Left renal pelvis (tissue), 4 donors: ENCODE measurements around the gene IFRD2. TPM values are rescaled to one million over a fixed set of nuclear protein-coding genes. Genes with fewer than 3 reads are reported as not detected.
A peak's percentile ranks its signal among the peaks of the same experiment; 100 is the strongest.
"Not testable (repeated sequence)": the region's sequence is repeated elsewhere in the genome, so short reads cannot be mapped to it uniquely, and the experiment has no call there.

Experiments
- DNase-seq, 4 donors: peaks; one replicate each; pipeline ENCODE4 v3.0.0-alpha.2; 2013; ENCODE audit warnings: low read depth in 4 of 4, low spot score in 3 of 4
- polyA plus RNA-seq, 4 donors: library from polyadenylated mRNA; unstranded; fragments of 120-200 nt; gene quantifications; one replicate each; pipeline ENCODE4 v1.2.1, GENCODE V29; 2013; ENCODE audit not compliant: insufficient read length in 4 of 4

Gene IFRD2
- polyA plus RNA-seq, 4 donors = 33.8 to 53.5 (median 37.8) TPM

DNA sequence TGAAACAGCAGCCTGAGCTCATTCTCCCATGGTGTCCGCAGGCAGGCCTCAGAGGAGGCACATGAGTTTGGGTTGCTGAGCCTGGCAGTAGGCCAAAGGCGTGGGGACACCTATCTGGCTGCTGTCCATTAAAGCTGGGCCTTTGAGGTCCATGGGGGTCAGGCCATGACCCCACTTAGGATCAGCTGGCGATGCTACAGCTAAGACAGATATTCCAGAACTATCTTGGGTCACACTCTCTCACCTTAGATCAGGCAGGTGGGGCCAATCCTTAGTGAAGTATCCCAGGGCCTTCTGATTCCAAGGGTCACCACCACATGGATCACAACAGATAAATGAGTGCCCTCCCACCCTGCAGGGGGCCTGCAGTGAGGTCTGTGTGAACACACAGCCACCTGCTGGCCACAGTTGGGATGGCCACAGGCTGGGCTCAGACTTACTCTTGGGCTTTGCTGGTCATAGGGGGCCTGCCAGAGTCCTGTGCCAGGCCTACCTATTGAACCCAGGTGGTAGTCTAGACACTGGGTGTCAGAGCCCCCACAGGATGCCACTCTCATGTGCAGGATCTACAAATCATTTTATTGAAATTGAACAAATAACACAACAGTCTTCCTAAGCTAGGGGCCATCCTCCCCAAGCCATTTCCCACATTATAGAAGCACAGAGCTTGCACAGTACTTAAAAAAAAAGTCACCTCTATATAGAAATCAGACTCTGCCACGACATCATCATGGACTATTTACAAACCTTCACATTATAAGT, 32.3 kb upstream of the IFRD2 start:
- DNase-seq = no peak

DNA sequence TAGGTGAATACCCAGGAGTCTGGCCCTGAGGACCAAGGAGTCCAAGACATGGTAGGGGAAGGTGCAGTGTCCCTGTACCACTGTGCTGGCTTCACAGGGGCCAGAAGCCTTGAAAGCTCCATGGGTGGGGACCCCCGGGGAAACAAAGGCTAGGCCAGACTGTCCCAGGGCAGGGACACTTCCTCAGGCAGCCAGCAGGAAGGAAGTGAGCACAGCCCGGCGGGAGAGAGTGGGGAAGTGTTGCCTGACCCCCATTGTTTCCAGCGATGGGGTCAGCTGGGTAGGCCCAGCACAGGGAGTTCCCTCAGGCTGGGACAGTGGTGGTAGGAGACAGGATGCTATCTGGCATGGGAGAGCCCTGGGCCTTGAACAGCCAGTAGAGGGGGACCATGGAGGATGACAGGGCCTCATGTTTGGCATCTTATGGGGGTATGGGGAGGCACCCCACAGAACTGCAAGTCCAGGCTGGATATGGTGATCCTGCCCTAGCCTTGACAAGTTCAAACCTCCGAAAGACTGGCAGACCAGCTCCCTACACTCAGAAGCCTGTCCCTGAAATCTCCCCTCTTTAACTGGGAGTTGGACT, 31.5 kb upstream of the IFRD2 start:
- DNase-seq = no peak

DNA sequence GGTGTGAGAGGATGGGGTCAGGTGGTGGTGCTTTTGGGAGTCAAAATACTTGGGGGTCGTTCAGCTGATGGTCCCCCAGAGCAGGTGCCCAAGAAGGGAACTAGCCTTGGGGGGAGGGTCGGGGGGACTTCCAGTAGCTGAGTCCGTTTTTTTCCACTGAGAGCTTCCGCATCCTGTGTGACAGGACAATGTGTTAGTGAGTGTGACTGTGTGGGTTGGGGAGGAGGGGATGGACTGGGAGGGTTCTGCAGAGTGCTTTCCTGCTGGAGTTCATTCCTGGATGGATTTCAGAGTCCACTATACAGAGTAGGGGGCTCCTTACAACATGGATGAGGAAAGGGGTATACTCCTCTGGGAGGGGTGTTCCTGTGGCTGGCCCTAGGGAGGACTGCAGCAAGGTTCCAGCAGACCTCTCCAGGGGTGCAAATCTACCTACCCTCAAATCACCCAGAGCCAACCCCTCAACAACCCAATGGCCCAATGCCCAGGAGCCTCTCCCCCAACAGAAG, 30.9 kb upstream of the IFRD2 start:
- DNase-seq = no peak

DNA sequence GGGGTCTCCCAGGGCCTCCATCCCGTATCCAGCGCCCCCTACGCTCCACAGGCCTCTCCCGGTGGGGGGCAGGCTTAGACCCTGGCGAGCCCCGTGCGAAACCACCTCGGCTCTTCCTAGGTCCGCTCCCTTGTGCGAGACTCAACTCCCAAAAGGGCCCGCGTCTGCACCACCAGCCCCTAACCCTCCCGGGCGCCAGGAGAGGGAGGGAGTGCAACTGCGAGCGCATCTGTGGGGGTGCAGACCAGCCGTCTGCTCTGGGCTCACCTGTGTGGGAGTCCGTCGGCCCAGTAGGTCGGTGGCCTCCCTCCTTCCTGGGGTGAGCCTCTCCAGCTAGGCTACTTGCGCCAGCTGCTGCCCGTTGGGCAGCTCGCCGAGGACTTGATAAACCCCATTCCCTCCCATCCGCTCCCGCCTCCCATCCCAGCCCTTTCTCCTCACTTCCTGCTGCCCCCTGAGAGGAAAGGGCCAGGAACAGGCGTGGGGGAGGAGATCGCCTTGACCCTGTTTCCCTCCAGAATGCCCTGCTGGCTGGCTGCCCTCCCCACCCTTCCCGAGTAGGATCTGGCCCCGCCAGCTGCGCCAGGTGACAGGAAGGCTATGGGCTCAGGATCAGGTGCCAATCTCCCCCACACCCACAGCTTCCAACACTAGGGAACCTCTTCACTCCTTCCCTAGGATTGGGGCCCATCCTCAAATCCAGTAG, 30.3 kb upstream of the IFRD2 start, which contains the start of gene HYAL2:
Gene HYAL2 (minus strand): TSS at position 360 of the 706 bp plus-strand sequence. CDS start 2,256 bp downstream, outside the sequence.
- no peak for DNase-seq

DNA sequence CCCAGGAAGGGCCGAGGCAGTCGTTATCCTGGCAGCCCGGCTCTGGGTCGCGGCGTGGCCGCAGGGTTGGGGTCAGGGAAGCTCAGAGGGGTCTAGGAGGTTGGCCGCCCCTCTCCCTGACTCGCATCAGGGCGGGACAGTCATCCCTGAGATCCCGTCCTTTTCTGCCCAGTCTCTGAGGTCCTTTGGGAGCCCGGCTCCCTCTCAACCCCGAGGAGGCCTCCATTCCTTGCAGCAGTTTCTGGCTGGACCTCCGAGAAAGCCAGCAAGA, 29.8 kb upstream of the IFRD2 start:
- no peak for DNase-seq

DNA sequence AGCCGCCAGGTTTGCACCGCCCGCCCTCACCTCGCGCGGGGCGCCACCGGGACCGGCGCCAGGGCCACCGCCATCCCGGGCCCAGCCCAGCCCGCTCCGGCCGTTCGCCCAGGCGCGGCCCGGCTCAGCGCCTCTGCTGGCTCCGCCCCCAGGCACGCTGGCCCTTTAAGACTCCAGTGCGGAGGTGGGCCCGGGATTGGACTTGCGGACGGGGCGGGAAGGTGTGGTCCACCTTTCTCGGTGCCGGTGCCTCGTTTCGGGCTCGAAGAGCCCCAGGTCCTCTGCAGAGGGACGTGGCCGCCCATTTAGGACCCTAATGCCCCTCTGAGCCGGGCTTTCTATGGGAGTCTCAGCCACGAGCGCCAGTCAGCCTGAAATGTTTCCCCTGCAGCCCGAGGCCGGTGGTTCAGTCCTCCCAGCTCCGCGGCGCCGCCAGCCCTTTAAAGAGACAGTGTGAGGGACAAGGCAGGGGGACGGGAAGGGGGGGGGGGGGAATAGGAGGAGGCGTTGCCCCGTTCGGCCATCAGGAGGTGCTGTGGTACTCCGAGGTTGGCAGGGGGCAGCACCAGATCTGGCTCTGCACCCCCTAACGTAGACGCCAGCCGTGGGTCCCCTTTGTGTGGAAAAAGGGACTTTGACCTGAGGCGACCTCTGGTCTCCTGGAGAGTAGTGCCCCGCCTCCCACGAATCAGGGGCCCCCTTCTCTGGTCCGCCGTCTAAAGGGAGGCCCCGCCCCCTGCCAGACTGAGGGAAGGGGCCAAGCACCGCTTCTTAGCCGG, 29.3 kb upstream of the IFRD2 start:
- peak in 3 of 4 donors; percentile 82 to 84 (median 82) for DNase-seq

DNA sequence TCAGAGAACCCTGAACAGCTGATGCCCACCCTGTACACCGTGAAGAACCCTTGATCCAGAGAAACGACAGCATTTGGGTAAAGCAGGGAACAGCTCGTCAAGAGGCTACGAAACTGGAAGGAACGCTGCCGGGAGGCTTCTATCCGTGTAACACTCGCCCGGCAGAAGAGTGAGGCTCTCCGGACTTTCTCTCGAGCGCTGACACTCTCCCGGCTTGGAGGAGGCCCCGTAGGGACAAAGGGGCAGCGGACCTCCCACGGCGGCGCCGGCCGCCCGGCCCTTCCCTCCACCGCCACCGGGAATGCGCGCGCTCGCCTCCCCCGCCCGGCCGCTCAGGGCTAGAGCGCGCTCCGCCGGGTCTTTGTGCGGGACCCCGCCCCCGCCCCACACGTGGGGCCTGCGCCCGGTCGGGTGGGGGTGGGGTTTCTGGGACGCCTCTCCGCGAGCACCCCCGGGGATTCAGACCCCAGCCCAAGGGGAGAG, 28.7 kb upstream of the IFRD2 start:
- peak in 1 of 4 donors; percentile 76 for DNase-seq

DNA sequence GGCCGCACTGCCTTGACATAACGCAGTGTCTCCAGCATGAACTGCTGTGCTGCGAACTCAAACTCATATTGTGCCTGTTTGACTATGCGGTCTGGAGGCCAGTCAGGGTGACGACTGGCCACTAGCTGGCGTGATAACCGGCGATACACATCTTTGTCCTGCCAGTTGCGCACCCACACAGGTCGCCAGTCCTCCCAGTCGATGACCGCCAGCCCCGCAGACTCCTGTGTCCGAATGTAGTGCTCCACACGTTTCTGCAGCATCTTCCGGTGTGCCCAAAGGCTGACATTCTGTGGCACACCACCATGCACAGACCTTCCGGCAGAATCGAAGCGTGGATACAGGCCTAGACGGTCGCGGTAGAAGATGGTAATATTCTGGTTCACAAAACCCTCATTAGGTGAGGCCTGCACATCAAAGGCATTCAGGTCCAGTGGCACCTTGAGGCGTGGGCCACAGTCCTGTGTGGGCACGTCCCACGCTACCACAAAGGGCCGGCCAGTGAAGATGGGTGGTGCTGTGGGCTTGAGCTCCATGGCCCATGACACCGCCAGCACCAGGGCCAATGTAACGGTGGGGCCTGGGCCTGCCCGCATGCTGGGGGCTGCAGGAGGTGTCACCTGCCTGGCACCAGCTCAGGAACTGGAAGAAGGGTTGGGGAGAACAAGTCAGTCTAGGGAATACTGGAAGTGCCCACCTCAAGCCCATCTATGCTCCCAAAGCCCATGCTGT, 27.8 kb upstream of the IFRD2 start:
- no peak for DNase-seq

DNA sequence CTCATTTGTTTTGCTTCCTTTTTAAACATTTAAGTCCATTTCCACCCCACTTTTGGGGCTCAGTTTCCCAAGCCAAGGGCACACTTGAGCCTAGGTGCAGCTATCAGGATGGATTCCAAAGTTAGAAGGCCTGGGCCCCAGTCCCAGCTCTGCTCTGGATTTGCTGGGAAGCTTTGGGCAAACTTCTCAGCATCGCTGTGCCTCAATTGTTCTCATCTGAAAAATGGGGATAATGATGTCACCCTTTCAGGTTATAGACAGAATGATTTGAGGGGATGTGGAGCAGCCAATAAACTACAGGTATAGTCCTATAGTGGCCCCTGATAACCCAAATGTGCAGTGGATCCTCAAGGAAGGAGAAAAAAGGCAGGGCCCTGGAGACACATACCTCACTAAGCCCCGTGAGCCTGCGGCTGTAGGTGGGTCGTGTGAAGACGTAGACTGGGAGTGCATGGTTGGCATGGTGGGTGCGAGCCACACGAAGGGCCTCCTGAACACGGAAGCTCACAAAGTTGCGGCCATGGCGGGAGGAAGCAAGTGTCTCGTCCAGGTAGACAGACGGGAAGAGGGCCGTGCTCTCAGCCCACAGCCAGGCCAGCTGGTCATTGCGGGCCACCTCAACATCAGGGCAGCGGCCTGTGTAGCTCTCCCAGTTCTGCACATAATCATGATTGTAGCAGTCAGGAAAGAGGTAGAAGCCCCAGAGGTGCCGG, 27.1 kb upstream of the IFRD2 start:
- DNase-seq = no peak

DNA sequence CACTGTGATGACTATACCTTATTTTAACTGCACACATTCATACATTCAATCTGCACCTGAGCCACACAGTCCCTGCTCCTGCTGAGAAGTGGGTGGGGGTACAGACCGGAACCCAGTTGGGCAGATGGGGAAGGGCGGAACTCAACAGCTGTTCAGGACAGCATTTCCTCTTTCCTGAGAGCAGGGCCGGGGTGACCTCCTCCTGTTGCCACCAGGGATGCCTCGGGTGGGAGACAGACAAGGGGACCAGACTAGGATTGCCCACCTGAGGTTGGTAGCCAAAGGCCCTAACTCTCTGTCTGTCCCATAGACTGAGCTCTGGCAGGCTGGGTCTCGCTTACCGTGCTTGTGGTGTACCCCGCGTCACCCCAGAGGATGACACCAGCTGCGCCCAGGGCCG, 26.4 kb upstream of the IFRD2 start:
- no peak for DNase-seq

DNA sequence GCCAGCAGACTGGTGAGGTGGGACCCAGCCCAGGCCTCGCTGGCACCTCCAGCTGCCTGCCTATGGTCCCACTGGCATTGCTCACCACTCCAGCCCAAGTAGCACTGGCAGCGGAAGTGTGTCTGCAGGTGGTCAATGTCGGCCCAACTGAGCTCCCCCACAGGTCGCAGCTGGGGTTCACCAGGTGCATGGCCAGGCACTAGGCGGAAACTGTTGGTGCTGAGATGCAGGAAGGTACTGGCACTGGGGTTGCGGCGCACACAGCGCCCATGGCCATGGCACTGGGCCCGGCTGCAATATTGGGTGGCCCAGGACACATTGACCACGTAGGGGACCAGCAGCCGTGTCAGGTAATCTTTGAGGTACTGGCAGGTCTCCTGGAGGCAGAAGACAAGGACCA, 25.9 kb upstream of the IFRD2 start:
- DNase-seq = no peak

DNA sequence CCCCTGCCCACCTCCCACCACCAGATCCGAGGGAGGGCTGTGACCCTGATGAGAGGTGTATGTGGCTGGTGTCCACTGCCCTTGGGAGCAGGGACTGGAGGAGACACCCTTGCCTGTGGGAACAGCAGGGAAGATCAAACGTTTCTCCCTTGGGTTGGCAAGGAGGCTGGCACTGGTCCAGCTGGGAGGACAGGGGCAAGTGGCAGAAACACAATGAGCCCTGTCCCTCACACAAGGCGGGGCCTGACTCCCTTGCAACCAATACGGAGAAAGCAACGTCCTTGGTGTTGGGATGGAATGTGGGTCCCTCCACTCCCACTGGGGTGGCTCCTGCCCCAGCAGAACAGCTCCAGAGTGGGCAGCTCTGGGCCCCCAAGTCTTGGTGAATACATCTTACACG, 25.1 kb upstream of the IFRD2 start:
- no peak for DNase-seq

DNA sequence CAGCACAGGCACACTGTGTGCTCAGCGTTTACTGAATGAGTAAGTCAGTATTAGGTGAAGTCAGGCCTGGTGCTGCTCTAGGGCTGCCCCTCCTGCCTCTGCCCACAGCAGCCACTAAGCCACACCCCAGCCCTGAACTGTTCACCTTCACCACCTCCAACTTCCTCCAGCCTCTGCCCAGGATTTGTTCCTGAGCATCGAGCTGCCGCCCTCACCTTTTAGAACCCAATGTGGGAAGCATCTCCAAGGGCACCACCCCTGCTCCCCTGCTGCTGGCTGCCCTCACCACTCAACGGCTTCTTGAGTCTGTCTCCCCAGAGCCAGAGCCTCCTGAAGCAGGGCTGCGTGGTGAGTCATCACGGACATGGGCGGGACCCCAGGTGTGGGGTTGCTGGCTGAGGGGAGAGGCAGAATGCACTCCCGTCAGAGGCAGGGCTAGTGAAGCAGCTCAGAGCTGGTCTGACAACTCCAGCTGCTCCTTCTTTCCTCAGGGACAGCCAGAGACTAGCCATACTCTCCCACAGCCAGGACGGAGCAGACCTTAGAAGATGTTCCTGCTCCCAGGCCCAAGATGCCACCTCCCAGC, 24.5 kb upstream of the IFRD2 start:
- DNase-seq = no peak

DNA sequence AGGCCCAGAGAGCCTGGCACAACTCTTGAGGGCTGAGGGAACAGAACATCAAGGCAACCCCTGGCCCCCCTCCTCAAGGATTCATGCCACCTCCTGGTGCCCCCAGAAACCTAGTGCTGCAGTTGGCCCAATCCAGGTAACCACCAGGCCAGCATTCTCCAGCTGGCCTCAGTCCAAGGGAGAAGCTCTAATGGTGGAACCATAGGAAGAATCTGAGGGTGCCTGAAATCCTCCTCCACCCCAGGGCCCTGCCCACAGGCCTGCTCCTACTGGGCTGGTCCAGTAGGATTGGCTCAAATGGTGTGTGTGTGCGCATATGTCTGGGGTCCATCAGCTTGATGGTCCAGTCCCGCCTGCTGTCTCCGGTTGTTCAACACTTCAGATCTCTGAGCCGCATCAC, 22.6 kb upstream of the IFRD2 start:
- DNase-seq = no peak

DNA sequence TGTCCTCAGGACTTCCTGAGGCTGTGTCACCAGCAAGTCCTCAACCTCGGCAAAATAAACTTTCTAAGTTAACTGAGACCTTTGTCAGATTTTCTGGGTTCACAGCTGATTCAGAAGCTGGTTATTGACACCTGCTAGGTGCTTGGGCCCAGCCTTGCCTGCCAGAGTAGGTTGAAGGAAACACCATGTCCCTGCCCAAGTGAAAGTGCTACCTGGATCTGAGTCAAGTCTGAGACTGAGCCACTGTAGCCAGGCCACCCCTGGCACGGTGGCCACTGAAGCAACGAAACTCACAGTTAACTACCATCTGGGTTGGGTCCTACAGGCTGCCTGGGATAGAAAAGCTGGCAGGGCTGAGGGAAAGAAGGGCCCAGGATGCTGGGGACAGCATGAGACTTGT, 22.1 kb upstream of the IFRD2 start:
- no peak for DNase-seq

DNA sequence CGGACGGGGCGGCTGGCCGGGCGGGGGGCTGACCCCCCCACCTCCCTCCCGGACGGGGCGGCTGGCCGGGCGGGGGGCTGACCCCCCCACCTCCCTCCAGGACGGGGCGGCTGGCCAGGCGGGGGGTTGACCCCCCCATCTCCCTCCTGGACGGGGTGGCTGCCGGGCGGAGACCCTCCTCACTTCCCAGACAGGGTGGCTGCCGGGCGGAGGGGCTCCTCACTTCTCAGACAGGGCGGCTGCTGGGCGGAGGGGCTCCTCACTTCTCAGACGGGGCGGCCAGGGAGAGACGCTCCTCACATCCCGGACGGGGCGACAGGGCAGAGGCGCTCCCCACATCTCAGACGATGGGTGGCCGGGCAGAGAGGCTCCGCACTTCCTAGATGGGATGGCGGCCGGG, 19.8 kb upstream of the IFRD2 start:
- not testable (repeated sequence) for DNase-seq

DNA sequence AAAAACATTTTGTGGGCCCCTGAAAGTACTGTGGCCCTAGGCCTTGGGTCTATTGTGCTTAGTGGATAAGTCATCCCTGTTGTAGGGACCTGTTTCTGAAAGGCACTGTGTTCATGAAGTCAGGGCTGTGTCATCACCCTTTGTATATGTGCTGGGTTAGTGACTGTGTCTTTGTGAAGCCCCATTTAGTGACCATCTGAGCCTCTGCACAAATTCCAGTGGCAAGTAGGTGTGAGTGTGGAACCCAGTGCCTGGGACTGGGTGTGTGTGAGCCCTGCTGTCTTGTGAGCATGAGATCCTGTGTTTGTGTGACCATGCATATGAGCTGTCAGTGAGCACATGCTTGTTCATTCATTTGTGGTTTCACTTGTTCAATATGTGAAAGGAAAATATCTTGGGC, 12.4 kb upstream of the IFRD2 start:
- no peak for DNase-seq

DNA sequence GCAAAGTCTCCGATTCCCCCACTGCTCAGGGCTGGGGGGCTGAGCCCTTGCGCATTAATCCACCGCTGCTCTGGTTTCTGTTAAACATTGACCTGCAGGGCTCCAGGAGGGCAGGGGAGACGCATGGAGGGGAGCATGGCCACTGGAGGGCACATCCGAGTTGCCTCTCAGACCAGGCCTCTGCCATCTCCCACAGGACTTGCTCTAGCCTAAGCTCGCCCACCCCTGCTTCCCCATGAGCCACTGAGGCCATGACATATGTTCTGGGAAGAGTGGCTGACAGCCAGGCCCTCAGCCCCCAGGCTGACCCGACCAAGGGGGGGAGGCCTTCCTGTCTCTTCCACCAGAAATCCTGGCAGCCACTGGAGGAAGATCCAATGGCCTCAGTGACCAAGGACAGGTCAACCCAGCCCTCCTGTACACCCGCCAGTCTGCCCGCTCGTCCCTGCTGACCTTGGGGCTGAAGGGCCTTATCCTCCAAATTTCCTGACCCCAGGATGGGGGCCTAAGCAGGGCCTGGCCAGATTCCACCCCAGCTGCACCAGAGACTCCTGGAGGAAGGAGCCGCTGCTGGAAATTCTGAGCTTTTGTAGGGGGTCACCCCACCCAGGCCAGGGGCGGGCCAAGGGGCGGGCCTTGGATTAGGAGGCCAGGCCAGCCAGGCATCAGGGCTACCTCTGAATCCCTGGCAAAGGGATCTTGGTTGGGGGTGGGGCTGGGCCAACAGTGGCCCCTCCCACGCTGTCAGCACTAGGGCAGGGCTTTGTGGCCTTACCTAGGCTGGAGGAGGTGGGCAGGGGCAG, 11.0 kb upstream of the IFRD2 start, which contains the start of gene HYAL1:
Gene HYAL1 (minus strand): TSS at position 562 of the 803 bp plus-strand sequence. CDS start 618 bp downstream, outside the sequence.
- DNase-seq = no peak
